Endothelial cell of umbilical vein (primary cell): ENCODE measurements around the gene AGMO. TPM values are rescaled to one million over a fixed set of nuclear protein-coding genes. Genes with fewer than 3 reads are reported as not detected.
"Not testable (repeated sequence)": the region's sequence is repeated elsewhere in the genome, so short reads cannot be mapped to it uniquely, and the experiment has no call there.

Experiments used
- BruUV-seq: library from RNA; stranded (reverse); fragments of 400-500 nt; replicated peaks from 2 replicates; lab custom pipeline; 2021; lab: Mats Ljungman, UMichigan
- CTCF ChIA-PET: fragments of 300-600, 350-600 bp; sonication (Branson Sonifier 250); formaldehyde crosslinking; loops from one replicate; lab custom pipeline; 2021; ENCODE audit warnings: antibody characterized with exemption, inconsistent platforms; lab: Charles Lee
- POLR2A ChIA-PET: fragments of 300-600, 350-600 bp; sonication (Branson Sonifier 250); formaldehyde crosslinking; loops from one replicate; lab custom pipeline; 2021; ENCODE audit warnings: antibody characterized with exemption, inconsistent platforms; lab: Charles Lee
- DNase-seq: peaks from one replicate; pipeline ENCODE4 v3.0.0-alpha.2; 2011; ENCODE audit warnings: low read depth, low spot score
- FAIRE-seq: peaks from 2 replicates; lab custom pipeline; 2011; peaks lifted over from hg19 to GRCh38; lab: Jason Lieb, UNC
- H2AFZ ChIP-seq: 2 replicates; pipeline ENCODE4 v1.6.0; 2012; ENCODE audit warnings: low read depth, low read length, control low read depth, inconsistent platforms
- H3K27ac ChIP-seq: 2 replicates; pipeline ENCODE4 v1.5.1; 2011; ENCODE audit warnings: low read depth, mild to moderate bottlenecking, control low read depth, low read length, moderate library complexity; ENCODE audit not compliant: insufficient read depth
- H3K27me3 ChIP-seq, 2 experiments: 2 replicates each; pipeline versions ENCODE4 v1.6.0 to v1.6.1; 2011; ENCODE audit warnings: low read length in 2 of 2, mixed read lengths in 1 of 2; ENCODE audit not compliant: control insufficient read depth in 2 of 2, insufficient read depth in 2 of 2
- H3K36me3 ChIP-seq, 2 experiments: 2 replicates in 1 of 2; 3 replicates in 1 of 2; pipeline ENCODE4 v1.5.1; 2011; ENCODE audit warnings: low read length in 2 of 2, mild to moderate bottlenecking in 1 of 2, moderate library complexity in 1 of 2; ENCODE audit not compliant: control insufficient read depth in 2 of 2, insufficient read depth in 2 of 2; ENCODE audit errors: extremely low read depth in 1 of 2
- H3K4me1 ChIP-seq: 3 replicates; pipeline ENCODE4 v1.5.1; 2011; ENCODE audit warnings: mild to moderate bottlenecking, low read length; ENCODE audit not compliant: control insufficient read depth, insufficient read depth; ENCODE audit errors: extremely low read depth
- H3K4me2 ChIP-seq: 2 replicates; pipeline ENCODE4 v1.6.1; 2011; ENCODE audit warnings: low read length, control low read depth, mixed read lengths; ENCODE audit not compliant: insufficient read depth
- H3K4me3 ChIP-seq, 3 experiments: fragments of 200-600 bp in 1 of 3; sonication (generic), shearing (Covaris generic) in 1 of 3; replicated peaks in 1 of 3; 2 replicates each; pipeline ENCODE4 v1.5.1; 2011 to 2016; ENCODE audit warnings: control low read depth in 3 of 3, low read length in 3 of 3, mild to moderate bottlenecking in 2 of 3, inconsistent platforms in 1 of 3, low read depth in 1 of 3, moderate library complexity in 1 of 3; ENCODE audit not compliant: insufficient read depth in 1 of 3
- H3K79me2 ChIP-seq: 2 replicates; pipeline ENCODE4 v1.6.0; 2012; ENCODE audit warnings: low read length, inconsistent platforms; ENCODE audit not compliant: control insufficient read depth, insufficient read depth
- H3K9ac ChIP-seq: replicated peaks from 2 replicates; pipeline ENCODE3; 2011; ENCODE audit warnings: low read length, control low read depth; ENCODE audit not compliant: insufficient read depth; ENCODE audit errors: extremely low read depth
- H3K9me1 ChIP-seq: replicated peaks from 3 replicates; pipeline ENCODE4 v1.6.0; 2011; ENCODE audit warnings: mild to moderate bottlenecking, low read length; ENCODE audit not compliant: control insufficient read depth, insufficient read depth; ENCODE audit errors: extremely low read depth
- H3K9me3 ChIP-seq: replicated peaks from 2 replicates; pipeline ENCODE4 v1.5.1; 2012; ENCODE audit warnings: low read length, inconsistent platforms; ENCODE audit not compliant: control insufficient read depth, insufficient read depth
- H4K20me1 ChIP-seq: replicated peaks from 2 replicates; pipeline ENCODE3; 2011; ENCODE audit warnings: mild to moderate bottlenecking, low read length; ENCODE audit not compliant: control insufficient read depth, insufficient read depth; ENCODE audit errors: extremely low read depth
- CTCF ChIP-seq, 2 donors: IDR thresholded peaks; 1 replicate in 1 of 2; 2 replicates in 1 of 2; pipeline ENCODE4 v1.5.1; 2011; ENCODE audit warnings: low read length in 2 of 2, mild to moderate bottlenecking in 2 of 2, moderate library complexity in 2 of 2, control low read depth in 1 of 2, inconsistent platforms in 1 of 2, low read depth in 1 of 2; ENCODE audit not compliant: insufficient read depth in 1 of 2; ENCODE audit errors: extremely low read depth in 1 of 2
- EZH2 ChIP-seq: IDR thresholded peaks from 2 replicates; pipeline ENCODE4 v1.6.1; 2012; ENCODE audit warnings: borderline replicate concordance, low read depth, mild to moderate bottlenecking, moderate library complexity, low read length, inconsistent platforms; ENCODE audit not compliant: severe bottlenecking
- FOS ChIP-seq: IDR thresholded peaks from 2 replicates; pipeline ENCODE4 v1.6.1; 2011; ENCODE audit warnings: mild to moderate bottlenecking, low read length, moderate library complexity, borderline replicate concordance; ENCODE audit not compliant: insufficient read depth
- GATA2 ChIP-seq: IDR thresholded peaks from 2 replicates; pipeline ENCODE4 v1.7.0; 2011; ENCODE audit warnings: low read depth, mild to moderate bottlenecking, moderate library complexity, mixed read lengths, low read length; ENCODE audit not compliant: insufficient read length, insufficient read depth
- JUN ChIP-seq: IDR thresholded peaks from 2 replicates; pipeline ENCODE4 v1.6.1; 2011; ENCODE audit warnings: borderline replicate concordance, low read depth; ENCODE audit not compliant: insufficient read length, insufficient read depth
- MAX ChIP-seq: IDR thresholded peaks from 2 replicates; pipeline ENCODE4 v1.6.1; 2011; ENCODE audit not compliant: insufficient read depth, insufficient read length
- MYC ChIP-seq: IDR thresholded peaks from one replicate; pipeline ENCODE4 v1.6.1; 2011; ENCODE audit warnings: mild to moderate bottlenecking, low read depth, low read length
- POLR2A ChIP-seq: IDR thresholded peaks from 2 replicates; pipeline ENCODE4 v1.6.1; 2012; ENCODE audit warnings: low read depth, mild to moderate bottlenecking, control low read depth, low read length
- POLR2AphosphoS5 ChIP-seq: IDR thresholded peaks from 2 replicates; pipeline ENCODE4 v1.6.1; 2012; ENCODE audit warnings: low read depth, mild to moderate bottlenecking, control low read depth, low read length, moderate library complexity; ENCODE audit not compliant: insufficient read depth
- dilution Hi-C: fragments of 300-500 bp; cut with MboI; formaldehyde crosslinking; loops from one replicate; pipeline ENCODE4 v1.15.0; 2019; ENCODE audit warnings: low sequenced_read_pairs; ENCODE audit not compliant: extremely low pct_ligation_motif_present
- intact Hi-C: fragments of 100-400 bp; cut with micrococcal nuclease; formaldehyde crosslinking; loops from one replicate; pipeline ENCODE4 v1.10.0; 2022
- polyA plus RNA-seq, 4 experiments: library from polyadenylated mRNA; depleted of rRNA in 3 of 4; stranded (reverse) in 3 of 4; unstranded in 1 of 4; fragments of >200 nt; gene quantifications; 2 replicates each; pipeline versions ENCODE4 v1.2.1 to v1.2.3, GENCODE V29; 2011 to 2012; ENCODE audit warnings: missing spikeins in 1 of 4
- total RNA-seq: library from RNA; stranded (reverse); gene quantifications from 2 replicates; pipeline ENCODE4 v1.2.3, GENCODE V29; 2021

The AGMO gene
- total and polyA plus RNA-seq, 2 donors (not counting 3 experiments of a cell fraction or from before 2014, with no cell fraction given) = 0.23 to 0.40 TPM

GRCh38 chr7:15524077-15524476 is 37.7 kb downstream of the AGMO start:
- DNase-seq = no peak
- Histone ChIP-seq H3K4me2 (no peak overlapping the region), H3K4me1 (no peaks in the 10 kb centered on the region), H3K9ac (no peak overlapping the region), H3K9me1 (no peaks in the 10 kb centered on the region), H3K9me3 (no peaks in the 10 kb centered on the region), H3K4me3 (no peak overlapping the region), H3K27me3 (no peaks in the 10 kb centered on the region), H3K27ac (no peak overlapping the region), H2AFZ (no peak overlapping the region), H3K79me2 (no peaks in the 10 kb centered on the region), H4K20me1 (no peaks in the 10 kb centered on the region), H3K36me3 (no peaks in the 10 kb centered on the region)
- BruUV-seq = no TSS peak
- TF ChIP-seq EZH2 (no peak), JUN (no peak), FOS (no peak), GATA2 (no peak), MAX (no peak), POLR2A (no peak), POLR2AphosphoS5 (no peak), MYC (no peak), CTCF (IDR thresholded peaks at IDR 0.05; ENCODE audit: extremely low read depth in 1 of 2, insufficient read depth in 1 of 2, low read depth in 1 of 2, low read length in 2 of 2) (no peak)
- dilution Hi-C loops = no loop called here
- POLR2A ChIA-PET = no interaction called here
- intact Hi-C loops = no loop called here
- no peak for FAIRE-seq
- CTCF ChIA-PET = no interaction called here

- H3K27me3 ChIP-seq, BruUV-seq, intact Hi-C loops, H4K20me1 ChIP-seq, H3K79me2 ChIP-seq, H3K9me1 ChIP-seq, H3K27ac ChIP-seq, dilution Hi-C loops, H3K36me3 ChIP-seq, H3K4me1 ChIP-seq, DNase-seq, POLR2A ChIA-PET, FAIRE-seq, H2AFZ ChIP-seq, H3K4me3 ChIP-seq, CTCF ChIA-PET, H3K9ac ChIP-seq, H3K4me2 ChIP-seq, H3K9me3 ChIP-seq: not testable (repeated sequence)
Measured at GRCh38 chr7:15517865-15518264, 44.0 kb downstream of the AGMO start.
